ENCODE data around the gene OSBPL1A. TPM values are rescaled to one million over a fixed set of nuclear protein-coding genes. Genes with fewer than 3 reads are reported as not detected.

Gene OSBPL1A
- polyA plus RNA-seq, 1 of the 3 experiments (the other 2 are of a cell fraction), result 21.3 TPM

DNA sequence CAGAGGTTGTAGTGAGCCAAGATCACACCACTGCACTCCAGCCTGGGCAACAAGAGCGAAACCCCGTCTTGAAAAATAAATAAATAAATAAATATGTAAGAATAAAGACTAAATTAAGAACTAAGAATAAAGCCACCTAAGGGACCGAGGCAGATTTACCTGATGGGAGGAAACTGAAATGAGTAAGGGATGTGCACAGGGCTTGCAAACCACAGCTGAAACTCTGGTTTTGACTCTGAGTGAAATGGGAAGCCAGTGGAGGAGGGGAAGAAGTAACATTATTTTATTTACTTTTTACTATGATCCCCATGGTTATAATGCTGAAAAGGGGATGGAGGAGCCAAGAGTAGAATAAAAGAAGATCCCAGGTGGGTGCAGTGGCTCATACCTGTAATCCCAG is 151.5 kb downstream of the OSBPL1A start:
- Histone ChIP-seq H3K4me3 (ENCODE audit: low read depth in 2 of 2, low read length in 1 of 2) (no peak overlapping the region), H3K4me1 (ENCODE audit: control insufficient read depth in 1 of 2, insufficient read depth in 2 of 2, low read depth in 1 of 2, low read length in 1 of 2) (no peaks in the 10 kb centered on the region), H3K27ac (ENCODE audit: low read depth in 2 of 2, low read length in 1 of 2) (no peak overlapping the region), H3K9me3 (no peaks in the 10 kb centered on the region), H3F3A (replicated peaks; ENCODE audit: insufficient read depth) (no peaks in the 10 kb centered on the region), H3K36me3 (replicated peaks in 1 of 2; ENCODE audit: control insufficient read depth in 1 of 2, insufficient read depth in 2 of 2, low read length in 1 of 2) (no peaks in the 10 kb centered on the region), H3K79me2 (ENCODE audit: insufficient read depth) (peaks cover 9% of the 10 kb centered on the region; the same call in 1 of the 2 replicates), H3K9ac (no peak overlapping the region), H2AFZ (ENCODE audit: low read depth) (no peak overlapping the region), H3K9me2 (no peaks in the 10 kb centered on the region), H3K27me3 (ENCODE audit: insufficient read depth) (no peaks in the 10 kb centered on the region), H4K20me1 (ENCODE audit: insufficient read depth) (no peaks in the 10 kb centered on the region; the same call in 1 of the 2 replicates), H3K4me2 (no peak overlapping the region)
- 98% methylated on average over 3 of the region's 3 CpGs for WGBS (ENCODE audit: low lambda C conversion rate)
- DNase-seq, result no peak
- TF ChIP-seq, protein P1, sequence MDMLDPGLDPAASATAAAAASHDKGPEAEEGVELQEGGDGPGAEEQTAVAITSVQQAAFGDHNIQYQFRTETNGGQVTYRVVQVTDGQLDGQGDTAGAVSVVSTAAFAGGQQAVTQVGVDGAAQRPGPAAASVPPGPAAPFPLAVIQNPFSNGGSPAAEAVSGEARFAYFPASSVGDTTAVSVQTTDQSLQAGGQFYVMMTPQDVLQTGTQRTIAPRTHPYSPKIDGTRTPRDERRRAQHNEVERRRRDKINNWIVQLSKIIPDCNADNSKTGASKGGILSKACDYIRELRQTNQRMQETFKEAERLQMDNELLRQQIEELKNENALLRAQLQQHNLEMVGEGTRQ (IDR thresholded peaks at IDR 0.05; ENCODE audit: borderline replicate concordance, low read depth, low read length), result no peak
- POLR2A ChIA-PET, result no interaction called here
- CTCF ChIA-PET, result no interaction called here

DNA sequence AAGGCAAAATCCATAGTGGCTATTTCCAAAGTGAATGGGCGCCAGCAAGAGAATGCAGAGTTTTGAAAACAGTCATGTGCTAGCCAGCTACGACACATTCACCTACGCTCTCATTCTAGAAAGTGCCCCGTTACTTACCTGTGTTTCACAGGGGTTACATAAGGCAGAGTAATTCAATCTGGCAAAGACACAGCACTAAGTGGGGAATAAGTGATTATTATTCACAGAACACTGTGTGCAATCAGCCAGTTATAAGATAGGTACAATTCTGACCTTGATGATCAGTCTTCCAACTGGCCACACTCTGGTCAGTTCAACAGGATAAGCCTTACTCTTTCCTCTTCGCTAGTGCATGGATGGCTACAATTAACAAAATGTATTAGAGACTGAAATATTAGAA is 152.9 kb downstream of the OSBPL1A start:
- Histone ChIP-seq H3K9me3 (no peaks in the 10 kb centered on the region), H2AFZ (ENCODE audit: low read depth) (no peak overlapping the region), H3K4me2 (no peak overlapping the region), H3K9ac (no peak overlapping the region), H3K36me3 (replicated peaks in 1 of 2; ENCODE audit: control insufficient read depth in 1 of 2, insufficient read depth in 2 of 2, low read length in 1 of 2) (no peaks in the 10 kb centered on the region), H3K4me1 (ENCODE audit: control insufficient read depth in 1 of 2, insufficient read depth in 2 of 2, low read depth in 1 of 2, low read length in 1 of 2) (no peaks in the 10 kb centered on the region), H3F3A (replicated peaks; ENCODE audit: insufficient read depth) (no peaks in the 10 kb centered on the region), H3K4me3 (ENCODE audit: low read depth in 2 of 2, low read length in 1 of 2) (no peak overlapping the region), H4K20me1 (ENCODE audit: insufficient read depth) (no peaks in the 10 kb centered on the region; the same call in 1 of the 2 replicates), H3K27me3 (ENCODE audit: insufficient read depth) (no peaks in the 10 kb centered on the region), H3K9me2 (no peaks in the 10 kb centered on the region), H3K27ac (ENCODE audit: low read depth in 2 of 2, low read length in 1 of 2) (no peak overlapping the region), H3K79me2 (ENCODE audit: insufficient read depth) (peaks cover 7% of the 10 kb centered on the region; the same call in 1 of the 2 replicates)
- 96% methylated on average over 5 of the region's 5 CpGs for WGBS (ENCODE audit: low lambda C conversion rate)
- TF ChIP-seq POLR2AphosphoS5 (IDR thresholded peaks at IDR 0.05; ENCODE audit: low read depth, low read length) (no peak), JUND (IDR thresholded peaks at IDR 0.05) (no peak), TCF12 (IDR thresholded peaks at IDR 0.05) (no peak), RXRA (IDR thresholded peaks at IDR 0.05; ENCODE audit: borderline replicate concordance, low read depth) (no peak), TEAD4 (IDR thresholded peaks at IDR 0.05; ENCODE audit: borderline replicate concordance, insufficient read depth) (no peak), RFX5 (IDR thresholded peaks at IDR 0.05; ENCODE audit: low read length) (no peak), EZH2phosphoT487 (IDR thresholded peaks at IDR 0.05; ENCODE audit: borderline replicate concordance, low read depth) (no peak), GATA2 (CRISPR knock-in tag; IDR thresholded peaks at IDR 0.05) (no peak), RCOR1 (IDR thresholded peaks at IDR 0.05; ENCODE audit: low read length) (no peak), MXI1 (IDR thresholded peaks at IDR 0.05; ENCODE audit: low read depth, low read length) (no peak), MEF2A (IDR thresholded peaks at IDR 0.05; ENCODE audit: borderline replicate concordance, low read depth) (no peak), YY1 (IDR thresholded peaks at IDR 0.05; ENCODE audit: low read depth) (no peak), SIN3A (IDR thresholded peaks at IDR 0.05; ENCODE audit: borderline replicate concordance, low read depth, low read length) (no peak), NRF1 (IDR thresholded peaks at IDR 0.05; ENCODE audit: low read depth, low read length) (no peak)
- TF ChIP-seq, protein P2, sequence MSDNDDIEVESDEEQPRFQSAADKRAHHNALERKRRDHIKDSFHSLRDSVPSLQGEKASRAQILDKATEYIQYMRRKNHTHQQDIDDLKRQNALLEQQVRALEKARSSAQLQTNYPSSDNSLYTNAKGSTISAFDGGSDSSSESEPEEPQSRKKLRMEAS (IDR thresholded peaks at IDR 0.05; ENCODE audit: low read depth), result no peak
- TF ChIP-seq, protein P3, sequence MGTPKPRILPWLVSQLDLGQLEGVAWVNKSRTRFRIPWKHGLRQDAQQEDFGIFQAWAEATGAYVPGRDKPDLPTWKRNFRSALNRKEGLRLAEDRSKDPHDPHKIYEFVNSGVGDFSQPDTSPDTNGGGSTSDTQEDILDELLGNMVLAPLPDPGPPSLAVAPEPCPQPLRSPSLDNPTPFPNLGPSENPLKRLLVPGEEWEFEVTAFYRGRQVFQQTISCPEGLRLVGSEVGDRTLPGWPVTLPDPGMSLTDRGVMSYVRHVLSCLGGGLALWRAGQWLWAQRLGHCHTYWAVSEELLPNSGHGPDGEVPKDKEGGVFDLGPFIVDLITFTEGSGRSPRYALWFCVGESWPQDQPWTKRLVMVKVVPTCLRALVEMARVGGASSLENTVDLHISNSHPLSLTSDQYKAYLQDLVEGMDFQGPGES (IDR thresholded peaks at IDR 0.05; ENCODE audit: low read depth, low read length), result no peak
- TF ChIP-seq, protein P4, sequence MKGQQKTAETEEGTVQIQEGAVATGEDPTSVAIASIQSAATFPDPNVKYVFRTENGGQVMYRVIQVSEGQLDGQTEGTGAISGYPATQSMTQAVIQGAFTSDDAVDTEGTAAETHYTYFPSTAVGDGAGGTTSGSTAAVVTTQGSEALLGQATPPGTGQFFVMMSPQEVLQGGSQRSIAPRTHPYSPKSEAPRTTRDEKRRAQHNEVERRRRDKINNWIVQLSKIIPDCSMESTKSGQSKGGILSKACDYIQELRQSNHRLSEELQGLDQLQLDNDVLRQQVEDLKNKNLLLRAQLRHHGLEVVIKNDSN (IDR thresholded peaks at IDR 0.05; ENCODE audit: borderline replicate concordance, low read depth), result no peak
- TF ChIP-seq, protein P1 (IDR thresholded peaks at IDR 0.05; ENCODE audit: borderline replicate concordance, low read depth, low read length), result no peak
- TF ChIP-seq, protein P5, sequence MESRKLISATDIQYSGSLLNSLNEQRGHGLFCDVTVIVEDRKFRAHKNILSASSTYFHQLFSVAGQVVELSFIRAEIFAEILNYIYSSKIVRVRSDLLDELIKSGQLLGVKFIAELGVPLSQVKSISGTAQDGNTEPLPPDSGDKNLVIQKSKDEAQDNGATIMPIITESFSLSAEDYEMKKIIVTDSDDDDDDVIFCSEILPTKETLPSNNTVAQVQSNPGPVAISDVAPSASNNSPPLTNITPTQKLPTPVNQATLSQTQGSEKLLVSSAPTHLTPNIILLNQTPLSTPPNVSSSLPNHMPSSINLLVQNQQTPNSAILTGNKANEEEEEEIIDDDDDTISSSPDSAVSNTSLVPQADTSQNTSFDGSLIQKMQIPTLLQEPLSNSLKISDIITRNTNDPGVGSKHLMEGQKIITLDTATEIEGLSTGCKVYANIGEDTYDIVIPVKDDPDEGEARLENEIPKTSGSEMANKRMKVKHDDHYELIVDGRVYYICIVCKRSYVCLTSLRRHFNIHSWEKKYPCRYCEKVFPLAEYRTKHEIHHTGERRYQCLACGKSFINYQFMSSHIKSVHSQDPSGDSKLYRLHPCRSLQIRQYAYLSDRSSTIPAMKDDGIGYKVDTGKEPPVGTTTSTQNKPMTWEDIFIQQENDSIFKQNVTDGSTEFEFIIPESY (IDR thresholded peaks at IDR 0.05; ENCODE audit: borderline replicate concordance, low read depth), result no peak
- POLR2A ChIA-PET, result no interaction called here
- DNase-seq, result no peak
- CTCF ChIA-PET, result interaction anchor here (1.3 to 1.6 kb wide), 2 partner anchors 16 to 68 kb away, joined by 3 to 4 read pairs; no protein-coding TSS in a partner anchor

Measured in SK-N-SH (cell line).